HEK293 (cell line): Measurements from ENCODE around the gene HJURP.

ENCODE experiments used
- TCF7L2 ChIP-seq: IDR thresholded peaks from 2 replicates; pipeline ENCODE4 v1.6.1; 2011; ENCODE audit warnings: low read depth, mild to moderate bottlenecking, inconsistent platforms, low read length, moderate library complexity, borderline replicate concordance
- ZNF394 ChIP-seq: fragments of 450-650 bp; formaldehyde crosslinking; IDR thresholded peaks from 2 replicates; pipeline ENCODE4 v1.5.1; 2016; ENCODE audit warnings: missing biosample characterization, missing genetic modification characterization, mild to moderate bottlenecking, moderate library complexity, borderline replicate concordance
- TF ChIP-seq, protein P1 (sequence below): fragments of 450-650 bp; formaldehyde crosslinking; IDR thresholded peaks from 2 replicates; pipeline ENCODE4 v1.5.1; 2016; ENCODE audit warnings: missing biosample characterization, missing genetic modification characterization
- TF ChIP-seq, protein P2 (sequence below): fragments of 450-650 bp; formaldehyde crosslinking; IDR thresholded peaks from 2 replicates; pipeline ENCODE4 v1.5.1; 2016; ENCODE audit warnings: missing biosample characterization, missing genetic modification characterization
- TF ChIP-seq, protein P3 (sequence below): fragments of 450-650 bp; formaldehyde crosslinking; IDR thresholded peaks from 2 replicates; pipeline ENCODE4 v1.5.1; 2017; ENCODE audit warnings: missing biosample characterization, missing genetic modification characterization

DNA sequence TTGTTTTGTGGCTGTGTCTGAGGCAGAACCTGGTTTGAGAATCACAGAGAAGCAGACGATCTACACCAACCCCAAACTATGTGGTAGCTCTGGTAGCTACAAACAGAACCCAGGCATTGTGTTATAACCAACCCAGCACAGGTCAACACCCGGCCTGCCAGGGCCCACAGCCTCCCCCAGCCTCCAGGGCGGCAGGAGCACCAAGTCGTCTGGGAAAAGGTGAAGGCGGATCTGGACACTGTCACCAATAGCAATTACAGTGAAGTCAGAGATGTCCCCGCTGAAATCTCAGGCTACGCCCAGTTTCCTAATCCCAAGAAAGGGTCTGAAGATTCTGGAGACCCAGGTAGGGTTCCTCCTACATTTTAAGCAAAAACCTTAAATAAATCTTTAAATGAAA is 3.6 kb downstream of the HJURP start:
- TF ChIP-seq, protein P1, sequence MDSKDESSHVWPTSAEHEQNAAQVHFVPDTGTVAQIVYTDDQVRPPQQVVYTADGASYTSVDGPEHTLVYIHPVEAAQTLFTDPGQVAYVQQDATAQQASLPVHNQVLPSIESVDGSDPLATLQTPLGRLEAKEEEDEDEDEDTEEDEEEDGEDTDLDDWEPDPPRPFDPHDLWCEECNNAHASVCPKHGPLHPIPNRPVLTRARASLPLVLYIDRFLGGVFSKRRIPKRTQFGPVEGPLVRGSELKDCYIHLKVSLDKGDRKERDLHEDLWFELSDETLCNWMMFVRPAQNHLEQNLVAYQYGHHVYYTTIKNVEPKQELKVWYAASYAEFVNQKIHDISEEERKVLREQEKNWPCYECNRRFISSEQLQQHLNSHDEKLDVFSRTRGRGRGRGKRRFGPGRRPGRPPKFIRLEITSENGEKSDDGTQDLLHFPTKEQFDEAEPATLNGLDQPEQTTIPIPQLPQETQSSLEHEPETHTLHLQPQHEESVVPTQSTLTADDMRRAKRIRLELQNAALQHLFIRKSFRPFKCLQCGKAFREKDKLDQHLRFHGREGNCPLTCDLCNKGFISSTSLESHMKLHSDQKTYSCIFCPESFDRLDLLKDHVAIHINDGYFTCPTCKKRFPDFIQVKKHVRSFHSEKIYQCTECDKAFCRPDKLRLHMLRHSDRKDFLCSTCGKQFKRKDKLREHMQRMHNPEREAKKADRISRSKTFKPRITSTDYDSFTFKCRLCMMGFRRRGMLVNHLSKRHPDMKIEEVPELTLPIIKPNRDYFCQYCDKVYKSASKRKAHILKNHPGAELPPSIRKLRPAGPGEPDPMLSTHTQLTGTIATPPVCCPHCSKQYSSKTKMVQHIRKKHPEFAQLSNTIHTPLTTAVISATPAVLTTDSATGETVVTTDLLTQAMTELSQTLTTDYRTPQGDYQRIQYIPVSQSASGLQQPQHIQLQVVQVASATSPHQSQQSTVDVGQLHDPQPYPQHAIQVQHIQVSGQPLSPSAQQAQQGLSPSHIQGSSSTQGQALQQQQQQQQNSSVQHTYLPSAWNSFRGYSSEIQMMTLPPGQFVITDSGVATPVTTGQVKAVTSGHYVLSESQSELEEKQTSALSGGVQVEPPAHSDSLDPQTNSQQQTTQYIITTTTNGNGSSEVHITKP (tag by site-specific recombination): no peak
- TF ChIP-seq TCF7L2: no peak
- TF ChIP-seq, protein P2, sequence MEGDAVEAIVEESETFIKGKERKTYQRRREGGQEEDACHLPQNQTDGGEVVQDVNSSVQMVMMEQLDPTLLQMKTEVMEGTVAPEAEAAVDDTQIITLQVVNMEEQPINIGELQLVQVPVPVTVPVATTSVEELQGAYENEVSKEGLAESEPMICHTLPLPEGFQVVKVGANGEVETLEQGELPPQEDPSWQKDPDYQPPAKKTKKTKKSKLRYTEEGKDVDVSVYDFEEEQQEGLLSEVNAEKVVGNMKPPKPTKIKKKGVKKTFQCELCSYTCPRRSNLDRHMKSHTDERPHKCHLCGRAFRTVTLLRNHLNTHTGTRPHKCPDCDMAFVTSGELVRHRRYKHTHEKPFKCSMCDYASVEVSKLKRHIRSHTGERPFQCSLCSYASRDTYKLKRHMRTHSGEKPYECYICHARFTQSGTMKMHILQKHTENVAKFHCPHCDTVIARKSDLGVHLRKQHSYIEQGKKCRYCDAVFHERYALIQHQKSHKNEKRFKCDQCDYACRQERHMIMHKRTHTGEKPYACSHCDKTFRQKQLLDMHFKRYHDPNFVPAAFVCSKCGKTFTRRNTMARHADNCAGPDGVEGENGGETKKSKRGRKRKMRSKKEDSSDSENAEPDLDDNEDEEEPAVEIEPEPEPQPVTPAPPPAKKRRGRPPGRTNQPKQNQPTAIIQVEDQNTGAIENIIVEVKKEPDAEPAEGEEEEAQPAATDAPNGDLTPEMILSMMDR (tag by site-specific recombination): no peak
- TF ChIP-seq, protein P3, sequence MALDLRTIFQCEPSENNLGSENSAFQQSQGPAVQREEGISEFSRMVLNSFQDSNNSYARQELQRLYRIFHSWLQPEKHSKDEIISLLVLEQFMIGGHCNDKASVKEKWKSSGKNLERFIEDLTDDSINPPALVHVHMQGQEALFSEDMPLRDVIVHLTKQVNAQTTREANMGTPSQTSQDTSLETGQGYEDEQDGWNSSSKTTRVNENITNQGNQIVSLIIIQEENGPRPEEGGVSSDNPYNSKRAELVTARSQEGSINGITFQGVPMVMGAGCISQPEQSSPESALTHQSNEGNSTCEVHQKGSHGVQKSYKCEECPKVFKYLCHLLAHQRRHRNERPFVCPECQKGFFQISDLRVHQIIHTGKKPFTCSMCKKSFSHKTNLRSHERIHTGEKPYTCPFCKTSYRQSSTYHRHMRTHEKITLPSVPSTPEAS (tag by site-specific recombination): no peak
- TF ChIP-seq ZNF394 (tag by site-specific recombination): no peak
